ENCODE measurements around the gene SLC24A3.

SLC24A3 gene

DNA sequence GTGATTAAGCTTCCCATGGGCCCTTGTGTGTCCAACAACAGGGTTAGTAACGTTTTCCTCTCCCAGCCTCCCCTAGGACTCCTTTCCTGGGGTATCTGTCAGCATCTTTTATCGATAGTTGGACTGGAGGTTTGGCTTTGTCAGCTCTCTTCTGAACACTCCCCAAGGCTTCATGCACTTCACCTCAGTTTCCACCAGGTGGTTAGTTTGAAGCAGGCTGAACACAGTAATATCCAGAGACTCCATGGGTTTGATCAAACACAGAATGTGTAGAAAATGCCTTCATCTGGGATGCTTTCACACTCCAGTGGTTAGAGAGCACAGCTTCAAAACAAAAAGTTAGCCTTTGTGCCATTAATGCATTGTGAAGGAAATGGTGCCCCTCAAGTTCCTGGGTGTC is 139.1 kb downstream of the SLC24A3 start:
- no peak for DNase-seq

DNA sequence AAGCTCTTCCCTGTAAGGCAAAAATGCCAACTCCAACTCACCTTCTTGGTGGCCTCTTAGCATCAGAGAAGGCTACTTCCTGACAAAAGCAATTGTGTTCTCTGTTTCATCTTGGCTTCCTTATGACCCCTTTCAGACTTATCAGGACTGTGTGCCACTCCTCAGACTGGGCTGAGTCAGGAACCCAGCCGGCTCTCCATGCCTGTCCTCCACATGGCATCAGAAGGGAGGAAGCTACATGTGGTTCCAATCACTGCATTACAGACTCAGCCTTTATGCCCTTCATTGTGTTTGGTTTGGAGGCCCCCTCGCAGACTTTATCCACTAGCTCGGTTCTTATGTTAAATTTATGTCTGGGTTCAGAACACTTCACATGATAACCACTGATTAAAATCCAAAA is 142.5 kb downstream of the SLC24A3 start:
- DNase-seq = no peak

DNA sequence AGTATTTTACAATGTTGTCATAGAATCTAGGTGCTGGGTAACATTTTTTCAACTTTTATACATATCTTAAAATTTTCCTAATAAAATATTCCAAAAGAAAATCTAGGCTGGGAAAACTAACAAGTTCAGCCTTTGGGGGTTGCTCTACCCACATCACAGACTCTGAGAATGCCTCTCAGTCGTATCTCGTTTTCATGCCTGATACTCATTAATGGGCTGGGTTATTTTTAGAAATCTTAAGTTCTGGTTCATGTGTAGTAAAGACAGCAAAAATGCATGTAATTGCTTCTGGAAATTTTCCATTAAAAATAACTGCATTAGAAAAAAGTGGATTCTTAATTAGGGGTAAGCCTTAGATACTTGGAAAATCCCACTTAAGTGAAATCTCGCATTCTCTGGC is 149.3 kb downstream of the SLC24A3 start:
- DNase-seq = no peak

DNA sequence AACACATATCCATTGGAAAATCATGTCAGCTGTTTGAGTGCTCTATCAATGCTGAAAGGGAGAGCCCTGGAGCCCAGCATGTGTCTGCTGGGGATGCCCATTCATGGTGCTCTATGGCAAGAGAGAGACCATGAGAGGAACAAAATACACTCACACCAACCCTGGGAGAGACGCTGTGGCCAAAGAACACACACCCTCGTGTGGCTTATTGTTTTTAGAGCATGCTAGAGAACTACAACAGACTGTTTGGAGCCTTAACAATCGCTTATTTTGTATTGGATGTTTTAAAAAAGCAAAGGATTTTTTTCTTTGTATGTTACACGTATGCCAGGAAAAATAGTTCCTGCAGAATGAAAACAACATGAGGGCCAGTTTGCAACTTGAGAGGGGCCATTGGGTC is 151.0 kb downstream of the SLC24A3 start:
- DNase-seq = no peak

DNA sequence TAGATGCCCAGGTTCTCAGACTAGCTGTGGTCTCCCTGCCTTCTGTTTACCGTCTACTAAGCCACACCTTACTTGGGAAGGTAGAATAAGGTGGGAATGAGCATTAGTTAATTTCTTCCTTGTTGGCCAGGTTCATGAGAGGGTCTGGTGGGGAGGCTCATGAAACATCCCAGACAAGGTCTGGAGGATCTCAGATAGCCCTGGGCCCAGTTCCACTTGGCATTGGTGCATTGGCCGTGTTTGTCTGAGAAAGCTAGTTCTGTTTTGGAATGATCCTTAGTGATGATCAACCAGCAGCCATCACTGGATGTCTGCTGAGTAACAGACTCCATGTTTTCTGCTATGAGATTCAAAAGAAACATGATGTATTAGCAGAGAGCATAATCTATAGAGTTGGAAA is 155.1 kb downstream of the SLC24A3 start:
- no peak for DNase-seq

DNA sequence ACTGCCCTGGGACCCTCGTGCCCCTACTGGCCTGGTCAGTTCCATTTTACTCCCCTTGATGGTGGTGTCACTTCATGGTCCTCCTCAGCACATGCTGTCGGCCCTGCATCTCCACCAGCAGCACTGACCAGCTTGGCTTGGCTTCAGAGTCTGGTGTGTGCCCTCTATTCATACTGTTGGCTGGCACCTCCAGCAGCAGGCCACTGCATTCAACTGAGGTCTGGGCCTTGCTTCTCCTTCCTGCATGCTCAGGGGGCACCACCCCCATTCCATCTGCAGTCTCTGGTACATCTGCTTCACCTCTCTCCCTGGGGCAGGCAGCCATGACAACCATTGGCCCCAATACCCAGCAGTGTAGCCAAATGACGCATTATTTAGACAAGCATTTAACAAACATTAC is 155.9 kb downstream of the SLC24A3 start:
- peak; percentile 60 for DNase-seq

DNA sequence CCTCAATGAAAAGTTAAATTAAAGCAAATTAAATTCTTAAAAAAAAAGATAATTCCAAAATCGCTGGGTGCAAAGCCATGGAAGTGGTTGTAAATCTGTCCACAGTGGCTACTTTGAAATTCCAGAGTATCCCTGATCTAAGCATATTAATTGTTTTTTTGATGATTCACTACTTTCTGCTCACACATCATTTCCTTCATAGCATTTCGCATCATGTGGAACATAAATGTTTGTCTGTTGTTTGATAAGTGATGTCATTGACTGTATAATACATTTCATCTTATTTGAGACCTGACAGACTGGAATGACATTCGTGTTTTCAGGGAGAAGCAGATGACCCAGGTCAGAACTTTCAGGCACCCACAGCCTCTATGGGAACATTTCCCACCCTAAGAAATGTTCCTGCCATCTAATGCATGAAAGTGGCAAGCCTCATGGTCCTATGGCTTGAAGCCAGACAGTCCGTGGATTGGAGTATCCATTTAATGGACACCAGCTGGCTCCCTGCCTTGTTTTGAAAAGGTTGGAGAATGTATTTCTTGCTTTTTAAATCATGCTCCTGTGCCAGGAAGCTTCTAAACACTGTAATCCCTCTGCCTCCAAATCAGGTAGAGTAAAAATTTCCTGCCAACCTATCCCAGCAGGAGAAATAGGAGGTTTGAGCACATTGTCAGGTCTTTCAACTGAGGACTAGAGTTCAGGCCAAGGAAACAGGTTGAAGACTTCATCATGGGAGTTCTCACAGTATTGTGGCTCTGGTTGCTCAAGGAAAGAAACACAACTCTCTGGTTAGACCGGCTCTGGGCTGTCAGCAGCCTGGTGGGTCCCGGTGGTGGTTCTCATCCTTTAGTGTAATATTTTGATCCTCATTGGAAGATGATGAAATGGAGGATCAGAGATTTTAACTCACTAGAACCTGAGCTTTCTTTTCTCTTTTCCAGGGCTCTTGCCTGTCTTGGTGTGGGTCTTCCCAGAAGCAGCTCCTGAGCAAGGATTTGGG is 157.9 kb downstream of the SLC24A3 start:
- DNase-seq = peak; percentile 62

DNA sequence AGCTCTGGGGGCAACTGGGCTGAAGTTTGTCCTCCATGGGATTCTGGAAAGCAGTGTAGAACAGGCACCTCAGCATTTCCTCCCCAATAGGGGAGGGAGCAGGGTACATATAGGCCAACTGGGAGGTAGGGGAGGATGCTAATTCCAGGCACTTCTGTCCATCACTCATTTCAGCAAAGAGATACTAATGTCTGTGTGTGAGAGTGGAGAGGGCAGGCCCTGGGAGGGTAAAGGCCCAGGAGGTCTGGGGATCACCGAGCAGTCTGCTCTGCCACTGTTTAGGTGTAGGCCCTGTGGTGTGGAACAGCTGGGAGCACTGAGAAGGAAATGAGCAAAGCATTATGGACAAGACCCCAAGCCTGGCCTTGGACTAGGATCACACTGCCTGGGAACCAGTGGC is 158.7 kb downstream of the SLC24A3 start:
- no peak for DNase-seq

DNA sequence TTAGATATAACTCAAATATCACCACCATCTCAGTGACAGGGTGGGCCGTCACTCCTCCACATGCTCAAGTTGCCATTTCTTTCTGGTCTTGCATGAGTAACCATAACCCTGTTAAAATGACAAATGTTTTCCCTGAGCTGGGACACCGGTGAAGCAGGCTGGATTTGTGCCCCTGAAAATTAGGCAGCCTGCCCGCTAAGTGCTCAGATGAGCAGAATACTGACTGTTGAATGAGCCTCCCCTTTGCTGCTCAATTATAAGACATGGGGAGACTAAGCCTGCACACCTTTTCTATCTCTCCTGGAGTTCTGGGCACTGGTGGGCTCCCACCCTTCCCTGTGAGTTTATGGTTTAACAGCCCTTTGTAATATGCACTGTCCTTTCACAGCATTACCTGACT is 161.8 kb downstream of the SLC24A3 start:
- DNase-seq = peak; percentile 15

DNA sequence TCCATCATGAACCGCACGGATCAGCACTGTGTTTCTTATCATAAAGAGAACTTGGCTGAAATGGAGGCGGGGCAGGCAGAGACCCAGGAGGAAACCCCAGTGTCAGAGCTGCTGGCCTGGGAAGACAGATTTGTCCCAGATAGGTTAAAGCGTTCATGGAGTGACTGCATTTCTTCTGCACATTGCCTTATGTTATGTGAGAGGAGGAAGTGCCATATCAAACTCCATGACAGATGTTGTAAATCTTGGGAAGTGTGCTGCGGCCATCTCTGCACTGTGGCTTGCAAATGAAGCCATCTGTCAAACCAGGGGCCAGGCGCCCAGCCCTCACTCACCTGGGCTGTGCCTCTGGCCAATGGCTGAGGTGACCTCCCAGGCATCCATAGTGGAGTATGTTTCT is 163.0 kb downstream of the SLC24A3 start:
- no peak for DNase-seq

DNA sequence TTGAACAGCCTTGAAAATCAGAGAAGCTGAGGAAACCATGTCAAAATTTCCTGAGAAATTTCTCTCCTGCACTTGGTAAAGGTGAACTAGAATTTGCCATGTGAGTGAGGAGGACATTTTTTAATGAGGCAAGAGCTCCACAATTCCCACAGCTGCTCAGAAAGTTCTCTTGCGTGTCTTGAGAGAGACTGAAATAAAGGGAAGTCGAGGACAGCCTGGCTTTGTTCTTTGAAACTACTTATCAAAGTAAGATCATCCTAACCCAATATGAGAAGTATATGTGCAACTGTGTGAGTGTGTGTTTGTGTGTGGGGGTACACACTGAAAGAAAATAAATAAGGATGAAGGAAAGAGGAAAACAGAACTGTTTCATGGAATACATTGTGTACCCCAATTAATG is 163.4 kb downstream of the SLC24A3 start:
- DNase-seq = no peak

DNA sequence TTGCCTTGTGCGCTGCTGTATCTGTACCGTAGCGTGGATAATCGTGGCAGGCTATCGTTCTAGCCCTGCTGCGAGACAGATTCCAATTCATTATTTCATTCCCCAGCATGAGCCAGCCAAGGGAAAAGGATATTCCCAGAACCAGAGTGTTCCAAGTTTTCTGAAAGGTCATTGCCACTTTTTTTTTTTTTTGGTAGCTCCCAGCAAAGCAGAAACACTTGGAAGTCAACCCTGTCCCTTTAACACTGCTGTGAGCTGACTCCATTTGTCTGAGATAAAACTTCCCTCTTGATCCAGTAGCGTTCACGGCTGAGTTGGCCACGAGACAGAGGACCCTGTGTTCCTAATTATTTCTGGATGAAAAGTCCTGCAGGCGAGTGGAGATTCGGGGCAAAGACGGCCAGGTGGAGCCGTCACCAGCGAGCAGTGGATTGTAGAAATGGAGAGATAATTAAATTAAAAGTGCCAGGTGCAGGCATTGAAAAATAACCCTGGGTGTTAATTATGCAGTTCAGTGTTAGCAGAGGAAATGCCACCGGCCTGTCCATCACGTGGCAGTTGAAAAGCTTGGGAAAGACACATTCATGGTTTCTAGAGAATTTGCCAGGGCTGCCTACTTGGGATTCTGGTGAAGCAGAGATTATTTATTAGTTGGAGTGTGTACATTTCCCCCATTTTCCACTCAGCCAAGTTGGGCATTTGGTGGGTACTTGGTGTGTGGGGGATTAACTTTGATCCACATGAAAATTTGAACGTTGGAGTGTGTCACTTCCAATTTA is 164.2 kb downstream of the SLC24A3 start:
- DNase-seq = peak; percentile 56

DNA sequence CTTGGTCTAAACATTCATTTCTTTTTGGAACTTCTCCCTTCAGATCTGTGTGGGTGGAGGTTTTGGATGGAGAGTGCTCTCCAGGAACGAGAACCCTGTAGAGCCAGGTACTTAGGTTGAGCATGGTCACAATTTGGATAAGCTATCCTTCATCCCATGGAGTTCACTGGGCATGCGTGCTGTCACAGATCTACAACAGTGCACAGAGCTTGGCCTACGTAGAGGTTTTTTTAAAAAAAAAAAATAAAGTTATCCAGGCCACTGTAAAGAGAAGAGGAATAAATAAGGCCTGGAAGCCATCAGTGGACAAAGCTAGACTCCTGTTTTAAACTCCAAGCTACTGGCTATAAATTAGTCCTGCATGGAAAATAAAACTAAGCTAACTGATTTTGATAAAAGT is 165.6 kb downstream of the SLC24A3 start:
- DNase-seq = no peak

DNA sequence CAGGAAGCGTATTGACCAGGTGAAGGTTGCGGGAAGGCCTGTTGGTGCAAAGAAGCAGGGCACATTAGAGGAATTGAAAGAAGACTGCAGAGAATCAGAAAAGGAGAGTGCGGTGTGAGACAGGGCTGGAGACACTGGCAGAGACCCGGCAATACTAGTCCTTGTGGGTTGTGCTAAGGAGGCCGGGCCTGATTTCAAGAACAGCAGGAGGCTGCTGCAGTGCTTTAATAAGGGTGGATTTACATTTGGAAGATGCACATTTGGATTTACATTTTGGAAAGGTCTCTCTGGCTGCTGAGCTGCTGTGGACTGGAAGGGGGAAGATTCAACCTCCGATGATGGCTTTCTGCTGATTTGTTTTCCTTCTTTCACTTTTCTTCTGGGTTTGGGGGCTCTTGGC is 167.8 kb downstream of the SLC24A3 start:
- peak; percentile 50 for DNase-seq

DNA sequence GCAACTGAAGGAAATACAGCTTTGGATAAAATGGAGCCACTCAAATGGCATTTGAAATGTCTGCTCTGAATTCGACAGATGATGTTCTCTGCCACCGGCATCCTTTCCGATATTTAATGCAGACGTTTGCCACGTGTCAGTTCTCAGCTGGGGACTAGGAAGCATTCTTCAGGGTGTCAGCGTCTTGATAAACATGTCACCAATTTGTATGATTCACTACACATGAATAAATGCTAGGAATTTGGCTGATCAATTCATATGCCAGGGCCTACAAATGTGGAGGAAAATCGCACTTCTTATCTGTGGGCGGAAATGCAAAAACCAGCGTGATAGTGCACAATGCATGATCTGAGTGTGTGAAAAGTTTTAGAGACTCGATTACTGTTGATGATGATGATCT is 169.5 kb downstream of the SLC24A3 start:
- peak; percentile 32 for DNase-seq

DNA sequence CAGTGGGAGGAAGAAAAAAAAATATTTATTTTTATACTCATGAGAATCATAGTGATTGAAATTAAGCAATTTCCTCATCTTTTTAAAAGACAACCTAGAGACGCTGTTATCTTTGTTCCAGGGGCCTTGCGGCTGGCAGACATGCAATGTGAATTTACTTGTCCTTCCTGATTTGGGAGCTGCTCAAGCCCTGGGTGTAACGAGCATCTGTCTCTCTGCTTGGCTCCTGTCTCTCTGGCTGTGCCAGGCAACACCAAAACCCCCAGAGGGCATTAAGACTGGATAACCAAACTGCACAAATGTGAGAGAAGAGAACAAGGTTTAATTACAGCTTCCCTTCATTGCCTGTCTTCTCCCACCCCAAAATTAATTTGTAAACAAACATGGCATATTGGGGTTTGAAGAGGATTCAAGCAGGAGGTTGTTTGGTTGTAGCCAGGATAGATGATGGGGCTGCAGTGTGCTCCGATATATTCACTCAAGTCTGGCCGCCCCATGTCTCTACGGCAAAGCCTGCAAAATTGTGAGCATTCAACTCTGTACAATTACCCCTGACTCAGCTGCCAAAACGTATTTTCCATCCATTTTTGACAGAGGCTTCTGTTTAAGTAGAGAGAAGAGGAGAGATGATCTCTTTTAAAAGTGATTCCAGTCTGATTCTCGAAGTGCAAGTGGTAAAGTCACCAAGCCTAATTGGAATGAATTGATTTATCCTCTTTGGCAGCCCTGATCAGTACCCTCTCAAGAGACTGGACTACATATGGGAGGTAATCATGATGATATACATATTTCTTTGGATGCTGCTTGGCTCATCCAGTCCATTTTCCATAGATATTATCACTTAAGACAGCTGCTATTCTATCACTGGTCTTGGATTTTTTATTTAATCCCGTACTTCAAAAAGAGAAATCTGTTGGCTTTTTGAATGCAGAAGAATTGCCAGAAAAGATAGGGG is 170.2 kb downstream of the SLC24A3 start:
- peak; percentile 85 for DNase-seq

DNA sequence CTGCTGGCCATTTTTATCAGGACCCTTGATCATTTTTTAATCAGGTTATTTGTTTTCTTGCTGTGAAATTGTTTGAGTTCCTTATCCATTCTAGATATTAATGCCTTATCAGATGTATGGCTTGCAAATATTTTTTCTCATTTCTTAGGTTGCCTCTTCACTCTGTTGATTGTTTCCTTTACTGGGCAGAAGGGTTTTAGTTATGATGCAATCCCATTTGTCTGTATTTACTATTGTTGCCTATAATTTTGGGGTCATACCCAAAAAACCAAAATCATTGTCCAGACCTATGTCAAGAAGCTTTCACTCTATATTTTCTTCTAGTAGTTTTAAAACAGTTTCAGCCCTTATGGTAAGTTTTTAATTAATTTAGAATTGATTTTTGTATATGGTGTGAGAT is 172.5 kb downstream of the SLC24A3 start:
- DNase-seq = no peak

DNA sequence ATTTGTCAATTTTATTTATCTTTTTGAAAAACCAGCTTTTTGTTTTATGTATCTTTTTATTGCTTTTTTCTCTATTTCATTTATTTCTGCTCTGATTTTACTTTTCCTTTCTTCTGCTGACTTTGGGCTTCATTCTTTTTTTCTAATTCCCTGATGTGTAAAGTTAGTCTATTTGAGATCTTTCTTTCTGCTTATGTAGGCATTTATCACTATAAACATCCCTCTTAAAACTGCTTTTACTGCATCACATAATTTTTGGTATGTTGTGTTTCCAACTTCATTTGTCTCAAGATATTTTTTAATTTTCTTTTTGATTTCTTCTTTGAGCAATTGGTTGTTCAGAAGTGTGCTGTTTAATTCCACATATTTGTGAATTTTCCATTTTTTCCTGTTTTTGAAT is 174.8 kb downstream of the SLC24A3 start:
- no peak for DNase-seq

DNA sequence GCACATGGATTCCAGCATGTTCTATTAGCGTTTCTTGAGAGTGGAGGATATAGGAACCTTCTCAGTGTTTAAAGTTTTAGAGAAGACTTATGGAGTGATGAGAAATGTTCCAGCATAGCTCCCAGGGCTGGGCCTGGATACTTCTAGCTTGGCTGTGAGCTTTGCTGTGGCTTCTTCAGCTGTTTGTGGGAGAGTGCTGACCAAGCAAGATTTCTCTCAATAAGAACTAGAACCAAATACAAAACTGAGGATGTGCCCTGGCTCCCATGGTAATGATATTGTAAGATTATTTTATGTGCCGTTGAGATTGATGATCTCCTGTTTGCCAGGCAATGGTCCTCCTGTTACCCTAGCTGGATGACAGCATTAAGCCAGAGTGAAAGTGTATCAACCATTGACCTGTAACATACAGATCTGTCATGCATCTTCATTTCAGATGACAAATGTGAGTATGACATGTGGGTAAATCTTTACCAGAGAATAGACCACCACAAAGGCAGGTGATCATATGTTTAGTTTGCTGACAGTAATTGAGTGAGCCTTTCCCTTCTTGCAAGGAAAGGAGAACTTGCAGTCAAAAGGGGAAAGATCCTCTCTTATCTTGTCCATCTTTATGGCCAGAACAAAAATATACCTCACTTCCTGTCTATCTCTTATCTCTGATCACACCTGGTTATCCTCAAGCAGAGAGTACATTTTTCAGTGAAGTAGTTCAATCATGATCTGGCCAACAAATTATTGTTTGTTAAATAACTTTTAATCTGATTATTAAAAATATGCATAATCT is 180.1 kb downstream of the SLC24A3 start:
- no peak for DNase-seq

DNA sequence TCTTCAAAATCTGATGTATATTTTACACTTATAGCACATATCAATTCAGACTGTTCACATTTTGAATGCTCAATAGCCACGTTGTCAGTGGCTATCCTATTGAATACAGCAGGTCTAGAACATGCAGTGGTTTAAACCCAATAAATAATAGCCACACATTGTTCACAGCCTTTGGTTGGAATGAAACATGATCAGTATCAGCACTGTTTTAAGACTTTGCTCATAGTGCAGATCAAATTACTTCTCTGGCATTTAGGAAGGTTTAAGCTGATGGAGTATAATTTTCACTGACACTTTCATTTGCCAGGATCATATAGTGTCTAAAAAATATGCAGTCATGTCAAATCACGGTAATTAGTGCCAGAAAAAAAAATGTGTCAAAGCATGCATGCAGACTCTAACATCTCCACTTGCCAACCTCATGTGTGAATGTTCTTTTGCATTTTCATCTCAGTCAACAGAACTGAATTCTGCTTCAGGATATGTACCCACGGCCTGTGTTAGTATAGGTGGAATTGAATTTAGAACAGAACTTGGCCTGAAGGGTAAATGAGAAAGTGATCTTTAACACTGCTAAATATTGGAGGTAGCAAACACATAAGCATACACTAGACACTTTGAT is 184.1 kb downstream of the SLC24A3 start:
- DNase-seq = no peak

DNA sequence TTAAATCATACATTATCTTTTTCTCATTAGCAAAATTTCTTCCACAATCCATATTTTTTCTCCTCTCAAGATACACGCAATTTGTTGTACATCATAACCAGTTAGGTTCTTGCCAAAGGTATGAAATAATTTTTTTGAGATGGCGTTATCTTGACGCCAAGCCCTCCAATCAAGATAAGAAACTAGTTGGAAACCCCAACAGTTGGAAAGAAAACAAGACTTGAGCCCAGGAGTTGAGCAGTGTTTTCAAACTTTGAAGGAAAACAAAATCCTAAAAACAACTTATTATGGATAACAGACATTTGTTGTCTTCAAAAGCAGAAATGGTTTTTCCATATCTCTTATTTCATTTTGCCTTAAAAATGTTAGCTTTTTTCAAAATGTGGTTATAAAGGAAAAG is 184.8 kb downstream of the SLC24A3 start:
- DNase-seq = no peak

DNA sequence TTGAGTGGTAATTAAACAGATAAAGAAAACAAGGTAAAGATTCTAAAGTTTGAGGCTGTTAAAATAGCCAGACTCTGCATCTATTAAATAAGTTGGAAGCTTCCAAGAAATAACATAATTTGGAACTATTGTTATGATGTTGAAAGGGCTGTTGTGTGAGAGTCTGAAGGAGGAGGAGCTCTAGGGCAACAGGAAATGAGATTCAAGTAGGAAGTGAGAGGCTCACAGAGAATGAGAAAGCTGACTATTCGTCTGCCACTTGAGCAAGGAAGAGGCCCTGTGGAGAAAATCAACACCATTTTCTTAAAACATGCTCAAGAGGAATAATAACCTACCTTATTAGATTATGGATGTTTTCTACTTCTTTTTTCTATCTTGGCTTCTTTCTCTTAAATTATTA is 185.2 kb downstream of the SLC24A3 start:
- DNase-seq = no peak
